CD4-positive, alpha-beta memory T cell (primary cell): Measurements from ENCODE around the gene CCDC88C. TPM values are rescaled to one million over a fixed set of nuclear protein-coding genes. Genes with fewer than 3 reads are reported as not detected.

Experiments
- CTCF ChIA-PET: fragments of 350-600 bp; sonication (Branson Sonifier 250); formaldehyde crosslinking; loops from one replicate; lab custom pipeline; 2021; ENCODE audit warnings: inconsistent platforms; ENCODE audit not compliant: partially characterized antibody; lab: Charles Lee
- POLR2A ChIA-PET: fragments of 350-600 bp; sonication (Branson Sonifier 250); formaldehyde crosslinking; loops from one replicate; lab custom pipeline; 2021; ENCODE audit not compliant: partially characterized antibody; lab: Charles Lee
- DNase-seq, 5 donors: peaks; one replicate each; pipeline versions ENCODE4 v3.0.0 to v3.0.0-alpha.2; 2020 to 2022; ENCODE audit warnings: mixed read lengths in 1 of 5
- H3K27ac ChIP-seq: one replicate; pipeline ENCODE4 v1.7.0; 2013; ENCODE audit warnings: low read depth, low read length
- H3K27me3 ChIP-seq: 2 replicates; pipeline ENCODE4 v1.7.0; 2013; ENCODE audit warnings: mild to moderate bottlenecking, low read length, moderate library complexity; ENCODE audit not compliant: insufficient read depth
- H3K36me3 ChIP-seq: 2 replicates; pipeline ENCODE4 v1.7.0; 2013; ENCODE audit warnings: mild to moderate bottlenecking, low read length, moderate library complexity; ENCODE audit not compliant: insufficient read depth
- H3K4me1 ChIP-seq: 2 replicates; pipeline ENCODE4 v1.7.0; 2013; ENCODE audit warnings: mild to moderate bottlenecking, low read length, moderate library complexity; ENCODE audit not compliant: insufficient read depth
- H3K4me3 ChIP-seq, 2 donors: one replicate each; pipeline ENCODE4 v1.7.0; 2013; ENCODE audit warnings: low read length in 2 of 2, mild to moderate bottlenecking in 1 of 2
- H3K9me3 ChIP-seq, 2 donors: one replicate each; pipeline ENCODE4 v1.7.0; 2013; ENCODE audit warnings: low read length in 2 of 2, control low read depth in 1 of 2; ENCODE audit not compliant: control insufficient read depth in 1 of 2
- H3K27ac Mint-ChIP-seq, 7 donors: one replicate each; pipeline ENCODE4 v1.8.0; 2020 to 2021; ENCODE audit warnings: mixed read lengths in 7 of 7, mild to moderate bottlenecking in 6 of 7, inconsistent platforms in 3 of 7, moderate library complexity in 3 of 7
- H3K27me3 Mint-ChIP-seq, 2 donors: one replicate each; pipeline ENCODE4 v1.8.0; 2020 to 2021; ENCODE audit warnings: mixed read lengths in 2 of 2
- H3K36me3 Mint-ChIP-seq, 2 donors: one replicate each; pipeline ENCODE4 v1.8.0; 2020 to 2021; ENCODE audit warnings: mixed read lengths in 2 of 2, inconsistent platforms in 1 of 2, mild to moderate bottlenecking in 1 of 2
- H3K4me1 Mint-ChIP-seq, 4 donors: one replicate each; pipeline ENCODE4 v1.8.0; 2020 to 2021; ENCODE audit warnings: mixed read lengths in 4 of 4, mild to moderate bottlenecking in 1 of 4
- H3K4me3 Mint-ChIP-seq, 8 donors: one replicate each; pipeline ENCODE4 v1.8.0; 2020 to 2021; ENCODE audit warnings: mixed read lengths in 8 of 8, mild to moderate bottlenecking in 7 of 8, moderate library complexity in 6 of 8, inconsistent platforms in 3 of 8
- H3K9me3 Mint-ChIP-seq, 8 donors: one replicate each; pipeline ENCODE4 v1.8.0; 2020 to 2021; ENCODE audit warnings: mixed read lengths in 8 of 8, mild to moderate bottlenecking in 5 of 8, inconsistent platforms in 3 of 8, moderate library complexity in 1 of 8
- intact Hi-C: fragments of 100-400 bp; cut with micrococcal nuclease; formaldehyde crosslinking; loops from one replicate; pipeline ENCODE4 v1.15.1; 2023
- polyA plus RNA-seq, 2 donors: library from polyadenylated mRNA; unstranded; fragments of 300-500 nt; fragmentation: Illumina TruSeq; gene quantifications; one replicate each; pipeline ENCODE4 v1.2.3, GENCODE V29; 2021
- total RNA-seq, 2 experiments: library from RNA; stranded (reverse); gene quantifications; one replicate each; pipeline ENCODE4 v1.2.3, GENCODE V29; 2021

CCDC88C gene
- total and polyA plus RNA-seq, 4 experiments from 2014 or later, result 17.1 to 293 (median 161) TPM

- H3K4me3 Mint-ChIP-seq, result peak overlapping the region; percentile 45 to 90 (median 84)
Measured at GRCh38 chr14:91316761-91317160, 100.9 kb downstream of the CCDC88C start.

GRCh38 chr14:91315844-91316267 lies 101.8 kb downstream of the CCDC88C start:
- H3K27me3 Mint-ChIP-seq, result no peaks in the 10 kb centered on the region
- no peaks in the 10 kb centered on the region for H3K9me3 ChIP-seq
- no peaks in the 10 kb centered on the region for H3K27me3 ChIP-seq
- H3K27ac Mint-ChIP-seq, result peak overlapping the region; percentile 98 to 100 (median 99)
- H3K4me3 Mint-ChIP-seq, result peak overlapping the region; percentile 62 to 90 (median 86)
- H3K27ac ChIP-seq, result peak overlapping the region; percentile 75
- H3K4me1 Mint-ChIP-seq, result peaks cover 52 to 95% (median 71%) of the 10 kb centered on the region in 4 donors
- H3K36me3 ChIP-seq, result peaks cover 51% of the 10 kb centered on the region
- POLR2A ChIA-PET, result interaction anchor here (0.7 to 23.0 kb wide), 18 partner anchors 9 to 255 kb away, joined by 3 to 491 read pairs (median 5); partner anchors contain the start of genes CCDC88C, GPR68 and RPS6KA5
- peaks cover 97% of the 10 kb centered on the region for H3K4me1 ChIP-seq
- H3K9me3 Mint-ChIP-seq, result peaks cover 0 to 3% (median 0%) of the 10 kb centered on the region in 8 donors
- intact Hi-C loops, result loop anchor here (5.0 to 10.0 kb wide), 2 partner anchors 254 to 559 kb away; partner anchors contain the start of gene RPS6KA5
- CTCF ChIA-PET, result interaction anchor here (0.7 to 26.1 kb wide), 7 partner anchors 8 to 139 kb away, joined by 3 to 522 read pairs (median 3); partner anchors contain the start of genes CCDC88C and GPR68
- peak overlapping the region in 1 of 2 donors; percentile 1 for H3K4me3 ChIP-seq
- peak; percentile 85 to 97 (median 90) for DNase-seq
- H3K36me3 Mint-ChIP-seq, result peaks cover 54 to 77% of the 10 kb centered on the region in 2 donors

More at GRCh38 chr14:91316761-91317160, 100.9 kb downstream of the CCDC88C start:
- Mint-ChIP-seq H3K4me1 (peaks cover 43 to 90% (median 65%) of the 10 kb centered on the region in 4 donors), H3K9me3 (peaks cover 0 to 3% (median 0%) of the 10 kb centered on the region in 8 donors), H3K27me3 (no peaks in the 10 kb centered on the region), H3K27ac (peak overlapping the region; percentile 98 to 100 (median 99)), H3K36me3 (peaks cover 54 to 73% of the 10 kb centered on the region in 2 donors)
- peak overlapping the region; percentile 17 to 29 for H3K4me3 ChIP-seq
- peaks cover 95% of the 10 kb centered on the region for H3K4me1 ChIP-seq
- CTCF ChIA-PET, result interaction anchor here (0.9 to 26.1 kb wide), 11 partner anchors 13 to 140 kb away, joined by 3 to 522 read pairs (median 5); partner anchors contain the start of gene CCDC88C
- peak overlapping the region; percentile 75 for H3K27ac ChIP-seq
- POLR2A ChIA-PET, result interaction anchor here (0.6 to 23.0 kb wide), 23 partner anchors 8 to 193 kb away, joined by 3 to 491 read pairs (median 5); partner anchors contain the start of genes CCDC88C, GPR68 and PPP4R3A
- no peak for DNase-seq
- peaks cover 58% of the 10 kb centered on the region for H3K36me3 ChIP-seq
- no peaks in the 10 kb centered on the region for H3K9me3 ChIP-seq
- H3K27me3 ChIP-seq, result no peaks in the 10 kb centered on the region
- intact Hi-C loops, result loop anchor here (5.0 to 10.0 kb wide), 2 partner anchors 254 to 558 kb away; partner anchors contain the start of gene RPS6KA5

- intact Hi-C loops, result loop anchor here (10.0 kb wide), 1 partner anchor 561 kb away; no protein-coding TSS in a partner anchor
- ChIA-PET POLR2A (interaction anchor here (1.5 to 23.0 kb wide), 2 partner anchors 10 to 102 kb away, joined by 3 to 491 read pairs; partner anchors contain the start of gene CCDC88C), CTCF (interaction anchor here (1.0 to 26.1 kb wide), 5 partner anchors 10 to 136 kb away, joined by 3 to 522 read pairs (median 6); partner anchors contain the start of gene CCDC88C)
- no peak overlapping the region for H3K4me3 ChIP-seq
- no peak for DNase-seq
- no peaks in the 10 kb centered on the region for H3K27me3 ChIP-seq
- peaks cover 49% of the 10 kb centered on the region for H3K36me3 ChIP-seq
- Mint-ChIP-seq H3K4me1 (peaks cover 58 to 92% (median 76%) of the 10 kb centered on the region in 4 donors), H3K27me3 (no peaks in the 10 kb centered on the region), H3K4me3 (no peak overlapping the region), H3K36me3 (peaks cover 62 to 78% of the 10 kb centered on the region in 2 donors), H3K27ac (peak overlapping the region; percentile 84 to 98 (median 87)), H3K9me3 (peaks cover 0 to 5% (median 0%) of the 10 kb centered on the region in 8 donors)
- H3K4me1 ChIP-seq, result peaks cover 90% of the 10 kb centered on the region
- H3K27ac ChIP-seq, result peak overlapping the region; percentile 75
- no peaks in the 10 kb centered on the region for H3K9me3 ChIP-seq
Measured at GRCh38 chr14:91313852-91314251, 103.8 kb downstream of the CCDC88C start.

DNA sequence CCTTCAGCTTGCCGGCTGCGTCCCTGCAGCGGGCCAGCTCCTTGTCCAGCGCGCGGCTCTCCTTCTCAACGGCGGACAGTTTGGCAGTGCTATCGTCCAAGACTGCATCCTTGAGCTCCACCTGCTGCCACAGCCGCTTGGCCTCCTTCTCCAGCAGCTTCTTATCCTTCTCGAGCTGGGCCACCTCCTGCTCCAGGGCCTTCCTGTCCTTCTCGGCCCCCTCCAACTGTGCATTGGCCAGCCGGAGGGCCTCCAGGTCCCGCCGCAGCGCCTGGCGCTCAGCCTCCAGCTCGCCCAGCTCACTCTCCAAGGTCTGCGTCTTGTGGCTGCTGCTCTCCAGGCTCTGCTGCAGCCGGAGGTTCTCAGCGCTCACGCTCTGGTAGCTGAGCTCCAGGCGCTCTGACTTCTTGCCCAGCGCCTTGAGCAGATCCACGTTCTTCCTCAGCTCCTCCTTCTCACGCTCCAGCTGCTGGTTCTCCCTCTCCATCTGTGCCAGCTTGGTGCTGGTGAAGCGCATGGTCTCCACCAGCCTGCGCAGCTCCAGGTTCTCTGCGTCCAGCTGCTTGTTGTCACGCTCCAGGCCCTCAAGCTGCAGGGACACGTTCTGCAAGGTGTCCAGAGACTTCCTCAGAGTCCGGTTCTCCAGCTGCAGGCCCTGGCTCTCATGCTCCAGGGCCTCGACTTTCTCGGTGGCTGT lies 104.3 kb downstream of the CCDC88C start:
- H3K4me1 ChIP-seq, result peaks cover 84% of the 10 kb centered on the region
- peaks cover 0 to 5% (median 0%) of the 10 kb centered on the region in 8 donors for H3K9me3 Mint-ChIP-seq
- no peaks in the 10 kb centered on the region for H3K27me3 ChIP-seq
- no peaks in the 10 kb centered on the region for H3K9me3 ChIP-seq
- peaks cover 65 to 80% of the 10 kb centered on the region in 2 donors for H3K36me3 Mint-ChIP-seq
- intact Hi-C loops, result loop anchor here (10.0 kb wide), 1 partner anchor 561 kb away; no protein-coding TSS in a partner anchor
- H3K27me3 Mint-ChIP-seq, result no peaks in the 10 kb centered on the region
- H3K36me3 ChIP-seq, result peaks cover 51% of the 10 kb centered on the region
- peaks cover 56 to 89% (median 74%) of the 10 kb centered on the region in 4 donors for H3K4me1 Mint-ChIP-seq
- no peak overlapping the region for H3K4me3 ChIP-seq
- peak overlapping the region; percentile 64 to 98 (median 84) for H3K27ac Mint-ChIP-seq
- H3K27ac ChIP-seq, result peak overlapping the region; percentile 75
- peak overlapping the region in 5 of 8 donors; percentile 28 to 64 (median 48) for H3K4me3 Mint-ChIP-seq
- no peak for DNase-seq
- ChIA-PET POLR2A (interaction anchor here (1.0 to 23.0 kb wide), 4 partner anchors 10 to 103 kb away, joined by 3 to 491 read pairs (median 4); partner anchors contain the start of gene CCDC88C), CTCF (interaction anchor here (1.0 to 26.1 kb wide), 6 partner anchors 11 to 136 kb away, joined by 3 to 522 read pairs (median 4); partner anchors contain the start of gene CCDC88C)

GRCh38 chr14:91311284-91311662 lies 106.3 kb downstream of the CCDC88C start:
- Mint-ChIP-seq H3K4me1 (peaks cover 40 to 82% (median 57%) of the 10 kb centered on the region in 4 donors), H3K4me3 (peak overlapping the region in 7 of 8 donors; percentile 61 to 87 (median 79)), H3K27ac (peak overlapping the region; percentile 91 to 99 (median 99)), H3K27me3 (no peaks in the 10 kb centered on the region), H3K36me3 (peaks cover 73 to 83% of the 10 kb centered on the region in 2 donors), H3K9me3 (peaks cover 0 to 5% (median 0%) of the 10 kb centered on the region in 8 donors)
- Histone ChIP-seq H3K9me3 (no peaks in the 10 kb centered on the region), H3K4me3 (no peak overlapping the region), H3K27me3 (no peaks in the 10 kb centered on the region), H3K36me3 (peaks cover 71% of the 10 kb centered on the region), H3K27ac (peak overlapping the region; percentile 64), H3K4me1 (peaks cover 64% of the 10 kb centered on the region)
- ChIA-PET POLR2A (interaction anchor here (0.8 to 23.0 kb wide), 12 partner anchors 12 to 251 kb away, joined by 3 to 491 read pairs (median 7); partner anchors contain the start of genes CCDC88C, GPR68 and RPS6KA5), CTCF (interaction anchor here (0.8 to 26.1 kb wide), 5 partner anchors 13 to 138 kb away, joined by 3 to 522 read pairs (median 8); partner anchors contain the start of gene CCDC88C)
- DNase-seq, result peak; percentile 71 to 79 (median 77)
- intact Hi-C loops, result loop anchor here (1.0 to 10.0 kb wide), 2 partner anchors 108 to 564 kb away; no protein-coding TSS in a partner anchor

GRCh38 chr14:91310606-91311283 lies 106.9 kb downstream of the CCDC88C start:
- Mint-ChIP-seq H3K4me1 (peaks cover 35 to 82% (median 51%) of the 10 kb centered on the region in 4 donors), H3K27me3 (no peaks in the 10 kb centered on the region), H3K27ac (peak overlapping the region; percentile 91 to 99 (median 99)), H3K36me3 (peaks cover 73 to 83% of the 10 kb centered on the region in 2 donors), H3K4me3 (peak overlapping the region; percentile 56 to 87 (median 78)), H3K9me3 (peaks cover 0 to 7% (median 0%) of the 10 kb centered on the region in 8 donors)
- intact Hi-C loops, result loop anchor here (1.0 to 10.0 kb wide), 2 partner anchors 109 to 564 kb away; no protein-coding TSS in a partner anchor
- DNase-seq, result peak; percentile 64 to 85 (median 77)
- no peaks in the 10 kb centered on the region for H3K9me3 ChIP-seq
- H3K27ac ChIP-seq, result peak overlapping the region; percentile 64
- H3K36me3 ChIP-seq, result peaks cover 77% of the 10 kb centered on the region
- no peaks in the 10 kb centered on the region for H3K27me3 ChIP-seq
- H3K4me1 ChIP-seq, result peaks cover 58% of the 10 kb centered on the region
- CTCF ChIA-PET, result interaction anchor here (0.8 to 26.1 kb wide), 6 partner anchors 13 to 137 kb away, joined by 3 to 522 read pairs (median 6); partner anchors contain the start of gene CCDC88C
- H3K4me3 ChIP-seq, result no peak overlapping the region
- POLR2A ChIA-PET, result interaction anchor here (1.2 to 3.5 kb wide), 11 partner anchors 12 to 250 kb away, joined by 3 to 21 read pairs (median 7); partner anchors contain the start of genes CCDC88C, GPR68 and RPS6KA5
